Measurements from ENCODE around the gene PSEN1. TPM values are rescaled to one million over a fixed set of nuclear protein-coding genes. Genes with fewer than 3 reads are reported as not detected.
"Not testable (repeated sequence)": the region's sequence is repeated elsewhere in the genome, so short reads cannot be mapped to it uniquely, and the experiment has no call there.

The PSEN1 gene
- total RNA-seq, 1 experiment from 2014 or later = 41.9 TPM

- CTCF ChIA-PET = no interaction called here
- DNase-seq (ENCODE audit: low spot score) = no peak
- Histone ChIP-seq H3K27ac (ENCODE audit: low read depth, low read length, poor library complexity, severe bottlenecking) (no peak overlapping the region), H3K9me3 (ENCODE audit: low read depth, low read length, poor library complexity, severe bottlenecking) (no peaks in the 10 kb centered on the region), H3K4me1 (ENCODE audit: insufficient read depth, low read length, poor library complexity, severe bottlenecking) (no peaks in the 10 kb centered on the region), H3K27me3 (replicated peaks; ENCODE audit: insufficient read depth, low read depth, low read length, poor library complexity) (no peaks in the 10 kb centered on the region), H3K4me3 (ENCODE audit: low read depth, low read length, poor library complexity, severe bottlenecking) (no peak overlapping the region), H3K36me3 (ENCODE audit: insufficient read depth, low read length, poor library complexity, severe bottlenecking) (peaks cover 16% of the 10 kb centered on the region)
- no TSS peak for BruUV-seq (replicated peaks)
- POLR2A ChIA-PET (ENCODE audit: low non-redundant PET) = no interaction called here
- intact Hi-C loops (cut with micrococcal nuclease; ENCODE audit: unreplicated experiment) = no loop called here
- TF ChIP-seq EZH2 (IDR thresholded peaks at IDR 0.05; ENCODE audit: borderline replicate concordance, low read depth, low read length, poor library complexity, severe bottlenecking) (no peak), CTCF (conservative IDR thresholded peaks at IDR 0.05; ENCODE audit: low read depth, low read length) (no peak)
These were observed 32.4 kb downstream of the PSEN1 start for GRCh38 chr14:73168691-73169090.

- H3K36me3 ChIP-seq (ENCODE audit: insufficient read depth, low read length, poor library complexity, severe bottlenecking) = peaks cover 20% of the 10 kb centered on the region
- H3K9me3 ChIP-seq (ENCODE audit: low read depth, low read length, poor library complexity, severe bottlenecking); CTCF ChIA-PET; H3K4me3 ChIP-seq (ENCODE audit: low read depth, low read length, poor library complexity, severe bottlenecking); H3K4me1 ChIP-seq (ENCODE audit: insufficient read depth, low read length, poor library complexity, severe bottlenecking); H3K27me3 ChIP-seq (replicated peaks; ENCODE audit: insufficient read depth, low read depth, low read length, poor library complexity); H3K27ac ChIP-seq (ENCODE audit: low read depth, low read length, poor library complexity, severe bottlenecking); BruUV-seq (replicated peaks); POLR2A ChIA-PET (ENCODE audit: low non-redundant PET): not testable (repeated sequence)
- intact Hi-C loops (cut with micrococcal nuclease; ENCODE audit: unreplicated experiment) = loop anchor here (5.0 kb wide), 1 partner anchor 127 kb away; no protein-coding TSS in a partner anchor
- DNase-seq (ENCODE audit: low spot score) = peak; percentile 9
These were observed 33.5 kb downstream of the PSEN1 start for GRCh38 chr14:73169855-73170254.

GRCh38 chr14:73170686-73171085, 34.4 kb downstream of the PSEN1 start:
- Histone ChIP-seq H3K4me1 (ENCODE audit: insufficient read depth, low read length, poor library complexity, severe bottlenecking) (no peaks in the 10 kb centered on the region), H3K4me3 (ENCODE audit: low read depth, low read length, poor library complexity, severe bottlenecking) (no peak overlapping the region), H3K27me3 (replicated peaks; ENCODE audit: insufficient read depth, low read depth, low read length, poor library complexity) (no peaks in the 10 kb centered on the region), H3K36me3 (ENCODE audit: insufficient read depth, low read length, poor library complexity, severe bottlenecking) (peaks cover 20% of the 10 kb centered on the region), H3K9me3 (ENCODE audit: low read depth, low read length, poor library complexity, severe bottlenecking) (no peaks in the 10 kb centered on the region), H3K27ac (ENCODE audit: low read depth, low read length, poor library complexity, severe bottlenecking) (no peak overlapping the region)
- ChIA-PET CTCF (no interaction called here), POLR2A (ENCODE audit: low non-redundant PET) (interaction anchor here (0.6 kb wide), 1 partner anchor 69 kb away, joined by 3 read pairs; no protein-coding TSS in a partner anchor)
- intact Hi-C loops (cut with micrococcal nuclease; ENCODE audit: unreplicated experiment) = loop anchor here (5.0 kb wide), 1 partner anchor 127 kb away; no protein-coding TSS in a partner anchor
- no TSS peak for BruUV-seq (replicated peaks)
- no peak for TF ChIP-seq CTCF (conservative IDR thresholded peaks at IDR 0.05; ENCODE audit: low read depth, low read length)
- no peak for TF ChIP-seq EZH2 (IDR thresholded peaks at IDR 0.05; ENCODE audit: borderline replicate concordance, low read depth, low read length, poor library complexity, severe bottlenecking)
- no peak for DNase-seq (ENCODE audit: low spot score)

GRCh38 chr14:73172500-73172899, 36.2 kb downstream of the PSEN1 start:
- Histone ChIP-seq H3K9me3 (ENCODE audit: low read depth, low read length, poor library complexity, severe bottlenecking) (no peaks in the 10 kb centered on the region), H3K27me3 (replicated peaks; ENCODE audit: insufficient read depth, low read depth, low read length, poor library complexity) (no peaks in the 10 kb centered on the region), H3K4me3 (ENCODE audit: low read depth, low read length, poor library complexity, severe bottlenecking) (no peak overlapping the region), H3K27ac (ENCODE audit: low read depth, low read length, poor library complexity, severe bottlenecking) (no peak overlapping the region), H3K36me3 (ENCODE audit: insufficient read depth, low read length, poor library complexity, severe bottlenecking) (peaks cover 20% of the 10 kb centered on the region), H3K4me1 (ENCODE audit: insufficient read depth, low read length, poor library complexity, severe bottlenecking) (no peaks in the 10 kb centered on the region)
- POLR2A ChIA-PET (ENCODE audit: low non-redundant PET) = no interaction called here
- TF ChIP-seq CTCF (conservative IDR thresholded peaks at IDR 0.05; ENCODE audit: low read depth, low read length) (no peak), EZH2 (IDR thresholded peaks at IDR 0.05; ENCODE audit: borderline replicate concordance, low read depth, low read length, poor library complexity, severe bottlenecking) (no peak)
- CTCF ChIA-PET = interaction anchor here (1.0 to 1.1 kb wide), 3 partner anchors 281 to 300 kb away, joined by 4 to 10 read pairs (median 5); partner anchors contain the start of gene NUMB
- no peak for DNase-seq (ENCODE audit: low spot score)
- no TSS peak for BruUV-seq (replicated peaks)
- intact Hi-C loops (cut with micrococcal nuclease; ENCODE audit: unreplicated experiment) = loop anchor here (2.0 to 5.0 kb wide), 2 partner anchors 125 to 300 kb away; no protein-coding TSS in a partner anchor
